Stimulated activated CD4-positive, alpha-beta T cell treated with anti-CD3 and anti-CD28 coated beads, Interleukin-2, amount 100 ng/mL, for 4 hours (primary cell): ENCODE measurements around the gene SPDYE1.
"Not testable (repeated sequence)": the region's sequence is repeated elsewhere in the genome, so short reads cannot be mapped to it uniquely, and the experiment has no call there.

Experiments used
- DNase-seq: peaks from one replicate; pipeline ENCODE4 v3.0.0-alpha.2; 2020; ENCODE audit warnings: low read depth

SPDYE1 gene

GRCh38 chr7:43992896-43993295 lies 4.8 kb upstream of the SPDYE1 start:
- DNase-seq = not testable (repeated sequence)

DNA sequence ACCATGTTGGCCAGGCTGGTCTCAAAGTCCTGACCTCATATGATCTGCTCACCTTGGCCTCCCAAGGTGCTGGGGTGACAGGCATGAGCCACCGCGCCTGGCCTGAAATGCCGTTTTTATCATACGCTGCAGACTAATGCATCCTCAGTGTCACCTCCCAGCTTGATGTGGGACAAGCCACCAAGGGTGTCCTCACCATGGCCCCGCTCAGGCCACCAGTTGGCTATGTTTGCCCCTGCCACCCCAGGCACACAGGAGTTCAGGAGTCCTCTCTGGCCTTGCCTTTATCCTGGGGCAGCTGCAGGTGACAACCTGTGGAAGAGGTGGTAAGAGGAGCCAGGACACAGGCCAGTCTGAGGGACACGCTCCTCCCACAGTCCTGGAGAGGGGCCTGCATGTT lies 3.0 kb upstream of the SPDYE1 start:
- not testable (repeated sequence) for DNase-seq

GRCh38 chr7:44012081-44012480 lies 14.4 kb downstream of the SPDYE1 start:
- DNase-seq = not testable (repeated sequence)

- DNase-seq = not testable (repeated sequence)
Observed at GRCh38 chr7:44015090-44015489, 17.4 kb downstream of the SPDYE1 start.

- DNase-seq = peak; percentile 99
Observed at GRCh38 chr7:44018857-44019807, 21.4 kb downstream of the SPDYE1 start.

DNA sequence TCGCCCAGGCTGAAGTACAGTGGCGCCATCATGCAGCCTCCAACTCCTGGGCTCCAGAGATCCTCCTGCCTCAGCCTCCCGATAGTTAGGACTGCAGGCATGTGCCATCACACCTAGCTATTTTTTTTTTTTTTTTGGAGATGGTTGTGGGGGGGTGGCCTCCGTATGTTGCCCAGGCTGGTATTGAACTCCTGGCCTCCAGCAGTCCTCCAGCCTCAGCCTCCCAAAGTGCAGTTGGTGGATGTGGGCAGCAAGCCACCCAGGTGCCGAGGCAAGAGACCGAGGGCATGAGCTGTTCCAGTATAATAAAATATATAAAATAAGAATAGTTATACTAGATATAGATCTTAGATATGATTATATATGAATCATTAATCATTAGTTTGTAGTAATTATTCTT lies 22.1 kb downstream of the SPDYE1 start:
- not testable (repeated sequence) for DNase-seq

GRCh38 chr7:44022069-44022468 lies 24.4 kb downstream of the SPDYE1 start:
- DNase-seq = not testable (repeated sequence)

DNA sequence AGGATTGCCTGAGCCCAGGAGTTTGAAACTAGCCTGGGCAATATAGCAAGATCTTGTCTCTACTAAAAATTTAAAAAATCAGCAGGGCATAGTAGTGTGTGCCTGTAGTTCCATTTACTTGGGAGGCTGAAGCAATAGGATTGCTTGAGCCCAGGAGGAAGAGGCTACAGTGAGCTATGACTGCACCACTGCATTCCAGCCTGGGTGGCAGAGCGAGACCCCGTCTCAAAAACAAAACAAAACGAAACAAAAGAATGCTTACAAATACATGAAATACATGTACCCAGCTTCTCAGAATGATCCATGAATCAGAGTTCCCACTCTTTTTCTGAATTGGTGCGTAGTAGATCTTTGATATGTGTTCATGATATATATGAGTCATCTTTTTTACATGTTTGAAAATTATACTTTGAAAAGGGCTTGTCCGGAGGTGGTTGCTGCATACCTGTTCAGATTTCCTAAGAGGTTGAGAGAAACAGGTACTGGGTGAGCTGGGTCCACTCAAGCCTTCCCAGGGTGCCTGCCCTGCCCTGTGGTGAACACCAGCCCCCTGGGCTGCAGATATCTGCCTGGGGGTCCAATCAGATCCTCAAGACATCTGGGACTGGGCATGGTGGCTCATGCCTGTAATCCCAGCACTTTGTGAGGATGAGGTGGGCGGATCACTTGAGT lies 25.2 kb downstream of the SPDYE1 start:
- not testable (repeated sequence) for DNase-seq

DNA sequence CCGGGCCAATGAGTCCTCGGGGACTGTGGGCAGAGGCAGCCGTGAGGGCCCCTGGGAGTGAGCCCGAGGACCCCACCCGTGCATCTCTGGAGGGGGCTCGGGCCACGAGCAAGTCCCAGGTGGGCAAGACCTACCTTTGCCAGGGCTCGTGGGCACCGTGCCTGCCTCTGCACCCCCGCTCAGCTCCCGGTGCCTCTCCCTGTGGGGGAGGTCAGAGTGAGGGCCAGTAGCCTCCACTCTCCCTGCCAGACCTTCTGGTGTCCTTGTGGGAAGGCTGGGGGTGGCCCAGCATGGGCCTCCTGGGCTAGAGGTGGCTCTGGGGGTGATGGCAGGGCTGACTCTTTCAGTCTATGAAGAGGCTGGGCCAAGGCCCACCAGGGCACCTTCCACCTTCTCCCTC lies 31.7 kb downstream of the SPDYE1 start:
- DNase-seq = not testable (repeated sequence)

DNA sequence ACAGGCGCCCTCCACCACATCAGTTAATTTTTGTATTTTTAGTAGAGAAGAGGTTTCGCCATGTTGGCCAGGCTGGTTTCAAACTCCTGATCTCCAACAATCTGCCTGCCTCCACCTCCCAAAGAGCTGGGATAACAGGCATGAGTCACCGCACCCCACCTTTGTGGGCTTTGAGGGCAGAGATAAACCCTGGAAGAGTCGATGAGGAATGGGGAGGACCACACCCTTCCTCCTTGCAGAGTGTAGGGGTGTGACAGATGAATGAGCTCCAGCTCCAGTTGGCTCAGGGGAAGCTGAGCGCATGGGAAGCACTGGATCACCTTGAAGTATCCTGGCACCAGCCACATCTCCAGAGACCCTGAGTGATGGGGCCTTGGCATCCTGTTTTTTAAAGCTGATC lies 32.3 kb downstream of the SPDYE1 start:
- DNase-seq = not testable (repeated sequence)

DNA sequence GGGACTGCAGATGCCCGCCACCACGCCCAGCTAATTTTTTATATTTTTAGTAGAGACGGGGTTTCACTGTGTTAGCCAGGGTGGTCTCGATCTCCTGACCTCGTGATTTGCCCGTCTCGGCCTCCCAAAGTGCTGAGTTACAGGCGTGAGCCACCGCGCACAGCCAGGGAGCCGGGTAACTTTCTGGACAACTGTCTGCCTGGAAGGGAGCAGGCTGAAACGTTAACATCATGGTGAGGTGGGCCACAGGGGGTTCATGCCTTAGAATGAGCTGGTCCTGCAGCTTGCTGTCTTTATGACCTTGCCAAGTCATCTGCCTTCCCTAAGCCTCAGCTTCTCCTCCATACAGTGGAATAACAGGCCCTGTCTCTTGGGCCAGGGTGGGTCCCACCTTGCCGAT lies 33.6 kb downstream of the SPDYE1 start:
- DNase-seq = not testable (repeated sequence)

DNA sequence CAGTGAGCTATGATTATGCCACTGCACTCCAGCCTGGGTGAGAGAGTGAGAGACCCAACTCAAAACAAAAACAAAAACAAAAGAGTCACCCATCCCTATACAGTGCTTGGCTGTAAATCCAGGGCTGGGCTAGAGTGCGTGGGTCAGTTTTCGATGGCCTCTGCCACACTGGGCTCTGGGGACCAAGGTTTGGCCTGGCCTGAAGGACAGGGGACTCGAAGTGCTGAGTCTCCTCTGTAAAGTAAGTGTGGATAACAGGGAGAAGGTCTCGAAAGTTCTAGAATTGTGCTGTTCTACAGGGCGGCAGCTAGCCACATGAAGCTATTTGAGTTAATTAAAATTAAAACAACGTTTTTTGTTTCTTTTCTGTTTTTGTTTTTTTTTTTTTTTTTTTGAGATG lies 34.3 kb downstream of the SPDYE1 start:
- DNase-seq = not testable (repeated sequence)

DNA sequence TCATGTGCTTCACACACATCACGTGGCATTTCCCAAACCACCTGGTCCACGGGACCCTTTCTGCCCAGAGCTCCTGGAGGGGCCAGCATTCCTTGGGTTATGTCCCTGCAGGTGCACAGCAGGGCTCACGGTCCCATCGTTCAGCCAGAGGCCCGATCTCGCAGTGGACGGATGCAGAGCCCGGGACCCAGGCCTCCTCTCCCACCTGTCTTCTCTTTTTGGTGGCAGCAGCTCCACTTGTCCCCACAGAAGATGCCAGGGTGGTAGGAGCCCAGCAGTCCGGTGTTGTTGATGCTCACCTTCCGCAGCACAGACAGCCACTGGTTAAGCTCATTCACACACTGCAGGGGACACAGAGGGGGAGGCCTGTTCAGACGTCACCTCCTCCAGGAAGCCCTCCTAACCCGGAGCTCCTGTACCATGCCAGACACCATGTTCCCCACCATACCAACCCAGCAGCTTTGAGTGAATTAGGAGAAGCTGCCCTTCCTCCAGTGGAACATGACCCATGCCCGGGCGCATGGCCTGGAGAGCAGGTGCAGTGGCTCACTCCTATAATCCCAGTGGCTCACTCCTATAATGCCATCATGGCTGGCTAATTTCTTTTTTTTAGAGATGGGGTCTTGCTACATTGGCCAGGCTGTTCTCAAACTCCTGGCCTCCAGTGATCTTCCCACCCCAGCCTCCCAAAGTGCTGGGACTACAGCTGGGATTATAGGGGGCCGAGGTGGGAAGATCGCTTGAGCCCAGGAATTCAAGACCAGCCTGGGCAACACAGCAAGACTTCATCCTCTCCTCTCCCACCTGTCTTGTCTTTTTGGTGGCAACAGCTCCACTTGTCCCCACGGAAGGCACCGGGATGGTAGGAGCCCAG lies 36.5 kb downstream of the SPDYE1 start:
- not testable (repeated sequence) for DNase-seq

- not testable (repeated sequence) for DNase-seq
Observed at GRCh38 chr7:44036364-44036763, 38.7 kb downstream of the SPDYE1 start.

DNA sequence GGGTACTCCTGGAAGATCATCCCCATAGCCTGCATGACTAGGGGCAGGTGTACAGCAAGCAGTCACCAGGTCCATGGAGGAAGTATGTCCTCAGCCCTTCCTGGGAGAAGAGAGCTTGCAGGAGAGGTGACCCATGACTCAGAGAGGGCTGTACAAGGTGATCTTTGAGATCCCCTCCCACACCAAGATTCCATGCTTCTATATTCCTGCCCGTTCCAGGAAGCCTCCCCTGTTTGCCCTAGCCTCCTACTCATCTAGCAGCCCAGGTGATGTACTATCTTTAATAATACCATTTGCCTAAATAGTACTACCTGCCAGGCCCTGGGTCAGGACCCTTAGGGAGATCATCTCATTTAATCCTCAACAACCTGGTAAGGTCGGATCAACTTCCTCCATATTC lies 40.3 kb downstream of the SPDYE1 start:
- DNase-seq = not testable (repeated sequence)

DNA sequence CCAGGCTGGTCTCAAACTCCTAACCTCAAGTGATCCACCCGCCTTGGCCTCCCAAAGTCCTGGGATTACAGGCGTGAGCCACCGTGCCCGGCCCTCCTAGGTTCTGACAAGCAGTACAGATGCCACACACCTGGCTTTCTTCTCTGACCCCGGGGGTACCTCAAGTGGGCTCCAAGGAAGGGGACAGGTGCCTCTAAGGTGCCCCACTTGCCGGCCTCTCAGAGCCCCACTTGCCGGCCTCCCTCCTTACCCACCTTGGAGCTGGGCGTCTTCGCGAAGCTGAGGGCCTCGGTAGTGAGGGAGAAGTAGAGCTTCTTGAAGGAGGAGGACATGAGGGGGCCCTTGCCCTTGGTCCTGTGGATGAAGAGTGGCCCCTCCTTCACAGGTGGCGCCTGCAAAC lies 40.9 kb downstream of the SPDYE1 start:
- DNase-seq = not testable (repeated sequence)

DNA sequence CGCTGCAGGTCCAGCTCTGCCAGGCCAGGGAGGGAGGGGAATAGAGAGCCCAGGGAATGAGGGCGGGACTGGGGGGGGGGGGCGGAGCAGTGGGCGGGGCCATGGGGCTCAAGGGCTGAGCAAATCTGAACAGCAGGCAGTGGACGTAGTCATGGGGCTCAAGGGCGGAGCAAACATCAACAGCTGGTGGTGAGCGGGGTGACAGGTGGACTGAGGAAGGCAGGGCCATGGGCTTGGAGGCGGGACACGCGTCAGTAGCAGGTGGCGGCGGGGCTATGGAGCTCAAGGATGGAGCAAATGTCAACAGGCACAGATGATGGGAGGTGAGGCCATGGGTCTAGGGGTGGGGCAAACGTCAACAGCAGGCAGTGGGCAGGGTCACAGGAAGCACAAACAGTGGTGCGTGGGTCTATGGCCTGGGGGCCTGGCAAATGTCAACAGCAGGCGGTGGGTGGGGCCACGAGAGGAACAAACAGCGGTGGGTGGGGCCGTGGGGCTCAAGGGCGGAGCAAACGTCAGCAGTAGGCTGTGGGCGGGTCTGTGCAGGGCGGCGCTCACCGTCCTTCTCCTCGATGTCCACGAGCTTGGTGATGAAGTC lies 41.4 kb downstream of the SPDYE1 start:
- DNase-seq = peak; percentile 63

DNA sequence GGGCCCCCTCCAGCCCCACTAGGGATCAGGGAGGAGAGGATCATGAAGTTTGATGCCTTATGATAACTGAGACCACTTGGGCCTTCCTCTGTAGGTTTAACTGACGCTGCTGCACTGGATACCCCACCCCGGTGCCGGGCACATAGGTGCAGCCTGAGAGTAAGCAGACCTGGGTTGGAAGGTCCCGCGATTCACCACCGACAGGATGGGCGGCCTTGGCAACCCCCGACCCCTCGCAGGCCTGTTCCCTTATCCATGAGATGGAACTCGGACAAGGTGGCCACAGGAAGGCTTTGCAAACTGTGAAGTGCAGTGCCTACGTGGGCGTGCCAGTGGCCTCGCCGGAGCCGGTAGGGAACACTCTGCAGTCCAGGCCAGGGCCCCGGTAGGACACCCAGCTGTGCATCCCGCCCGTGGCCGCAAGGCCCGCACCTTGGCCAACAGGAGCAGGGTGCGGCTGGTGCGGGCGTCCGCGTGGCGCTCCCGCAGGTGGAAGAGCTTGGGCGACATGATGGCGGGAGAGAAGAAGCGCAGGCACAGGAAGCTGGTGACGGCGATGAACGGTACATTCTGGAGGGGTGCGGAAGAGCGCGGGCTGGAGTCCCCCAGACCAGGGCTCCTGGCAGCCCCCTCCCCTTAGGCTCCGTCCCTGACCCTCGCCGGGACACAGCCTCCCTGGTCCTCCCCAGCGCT lies 42.2 kb downstream of the SPDYE1 start:
- not testable (repeated sequence) for DNase-seq

GRCh38 chr7:44040493-44040891 lies 42.8 kb downstream of the SPDYE1 start:
- peak; percentile 50 for DNase-seq

DNA sequence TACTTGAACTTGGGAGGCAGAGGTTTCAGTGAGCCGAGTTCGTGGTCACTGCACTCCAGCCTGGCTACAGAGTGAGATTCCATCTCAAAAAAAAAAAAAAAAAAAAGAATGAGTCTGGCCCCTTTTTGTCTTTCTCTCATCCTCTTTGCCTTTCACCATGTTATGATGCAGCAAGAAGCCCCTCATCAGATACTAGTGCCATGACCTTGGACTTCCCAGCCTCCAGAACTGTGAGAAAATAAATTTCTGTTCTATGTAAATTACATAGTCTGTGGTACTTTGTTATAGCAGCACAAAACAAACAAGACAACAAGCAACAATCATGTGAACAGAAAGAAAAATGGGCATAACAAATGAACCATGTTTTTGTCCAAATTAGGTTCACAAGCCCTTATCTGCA lies 44.5 kb downstream of the SPDYE1 start:
- no peak for DNase-seq

GRCh38 chr7:44043902-44044301 lies 46.2 kb downstream of the SPDYE1 start:
- DNase-seq = no peak
